ENCODE data around the gene SPOCK3.

The SPOCK3 gene

DNA sequence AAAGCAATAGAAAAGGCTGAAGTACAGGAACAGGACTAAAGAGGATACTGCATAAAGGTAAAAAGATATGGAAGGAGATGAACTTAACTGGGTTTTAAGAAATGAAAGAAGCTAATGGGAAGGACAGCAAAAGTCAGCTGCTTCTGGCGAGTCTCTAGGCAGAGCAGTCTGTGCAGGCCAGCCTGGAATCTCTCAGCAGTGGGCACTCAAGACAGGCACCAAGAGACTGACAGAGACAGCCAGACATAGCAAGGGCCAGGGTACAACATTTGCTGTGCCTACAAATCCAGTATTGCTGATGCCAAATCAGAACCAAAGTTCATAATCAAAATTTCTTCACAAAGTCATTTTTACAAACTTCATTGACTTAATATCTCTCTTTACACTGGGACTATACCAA is 62.4 kb downstream of the SPOCK3 start:
- DNase-seq = no peak

DNA sequence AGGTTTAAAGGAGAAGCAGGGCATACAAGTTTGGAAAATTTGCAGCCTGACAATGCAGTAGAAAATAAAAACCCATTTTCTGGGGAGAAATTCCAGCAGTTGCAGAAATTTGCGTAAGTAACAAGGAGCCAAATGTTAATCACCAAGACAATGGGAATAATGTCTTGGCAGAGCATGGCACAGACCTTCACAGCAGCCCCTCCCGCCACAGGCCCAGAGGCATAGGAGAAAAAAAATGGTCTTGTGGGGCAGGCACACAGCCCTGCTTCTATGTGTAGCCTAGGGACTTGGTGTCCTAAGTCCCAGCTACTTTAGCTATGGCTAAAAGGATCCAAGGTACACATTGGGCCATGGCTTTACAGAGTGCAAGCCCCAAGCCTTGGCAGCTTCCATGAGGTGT is 65.7 kb downstream of the SPOCK3 start:
- no peak for DNase-seq

DNA sequence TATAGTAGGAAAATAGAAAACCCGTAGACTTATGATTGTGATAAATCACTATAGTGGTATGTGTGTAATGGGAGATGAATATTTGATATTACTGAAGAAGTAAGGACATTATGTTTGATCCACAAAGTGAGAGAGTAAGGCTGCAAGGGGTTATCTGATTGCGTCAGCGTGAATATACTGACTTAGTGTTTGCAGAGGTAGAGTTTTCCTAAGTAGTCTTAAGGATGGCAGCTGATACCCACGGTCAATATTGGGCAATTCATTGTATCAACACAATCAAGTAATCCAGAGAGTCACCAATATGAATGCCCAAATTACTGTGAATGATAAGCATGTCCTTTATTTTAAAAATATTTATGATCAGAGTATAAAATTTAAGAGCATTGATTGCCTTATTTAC is 83.7 kb downstream of the SPOCK3 start:
- no peak for DNase-seq

DNA sequence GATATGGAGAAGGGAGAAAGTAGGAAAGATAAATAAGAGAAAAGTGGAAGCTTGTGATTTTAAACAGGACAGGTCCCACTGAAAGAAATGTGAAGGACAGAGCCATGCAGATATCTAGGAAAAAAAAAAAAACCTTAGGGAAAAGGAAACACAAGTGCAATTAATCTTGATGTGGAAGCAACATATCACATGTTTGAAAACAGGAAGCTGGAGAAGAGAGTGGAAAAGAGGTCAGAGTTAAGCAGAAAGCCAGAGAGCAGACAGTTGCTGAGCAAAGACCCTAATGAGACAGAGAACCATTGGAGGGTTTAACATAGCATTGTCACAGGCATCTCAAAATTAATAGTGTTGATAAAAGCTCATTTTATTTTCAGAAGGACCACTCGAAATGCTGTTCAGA is 89.7 kb downstream of the SPOCK3 start:
- DNase-seq = no peak

DNA sequence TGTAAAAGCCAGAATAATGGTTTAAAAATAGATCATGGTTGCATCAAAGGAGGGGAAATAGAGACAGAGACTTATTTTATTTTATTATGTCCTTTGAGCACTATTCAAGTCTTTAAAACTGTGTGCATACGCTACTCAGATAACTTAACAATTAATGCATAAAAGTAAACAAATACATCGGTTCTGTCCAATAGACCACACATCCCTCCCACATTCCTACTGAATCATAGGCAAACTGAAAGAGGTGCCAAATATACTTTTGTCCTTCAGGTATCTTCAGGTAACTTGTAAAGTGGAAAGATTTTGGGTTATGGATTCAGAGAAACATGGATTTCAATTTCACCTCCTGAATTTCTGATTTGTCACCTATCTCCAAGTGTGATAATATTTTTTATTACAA is 91.3 kb downstream of the SPOCK3 start:
- no peak for DNase-seq

DNA sequence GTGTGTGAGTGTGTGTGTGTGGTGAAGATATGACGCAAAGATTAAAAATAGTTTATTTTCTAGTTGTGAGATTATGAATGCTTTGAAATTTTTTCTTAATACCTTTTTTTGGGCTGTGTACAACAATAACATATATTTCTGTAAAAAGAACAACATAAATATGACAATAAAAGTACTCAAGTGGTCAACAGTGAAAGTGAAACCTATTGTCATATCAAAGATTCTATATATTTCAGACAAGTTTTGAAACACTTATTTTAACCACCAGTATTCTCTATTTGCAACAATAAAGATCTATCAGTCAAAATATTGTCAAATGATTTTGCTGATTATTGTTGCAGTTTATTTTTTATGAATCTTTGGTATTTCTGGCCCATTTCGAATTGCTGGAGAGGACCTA is 98.0 kb downstream of the SPOCK3 start:
- no peak for DNase-seq

DNA sequence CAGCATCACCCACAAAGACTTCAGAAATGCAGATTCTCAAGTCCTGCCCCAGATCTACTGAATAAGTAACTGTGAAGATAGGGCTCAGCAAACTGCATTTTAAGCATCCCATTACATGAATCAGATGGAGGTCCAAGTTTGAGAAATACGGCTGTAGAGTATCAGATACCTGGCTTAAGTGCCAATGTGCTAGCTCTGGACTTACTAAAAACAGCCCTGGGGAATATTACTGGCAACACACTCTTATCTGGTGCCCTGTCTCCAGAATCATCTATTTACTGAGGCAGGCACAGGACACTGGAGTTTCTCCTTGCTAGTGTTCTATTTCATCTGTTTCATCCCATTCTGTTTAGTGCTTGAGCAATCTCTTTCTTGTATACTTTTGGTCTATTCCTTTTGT is 105.1 kb downstream of the SPOCK3 start:
- no peak for DNase-seq

DNA sequence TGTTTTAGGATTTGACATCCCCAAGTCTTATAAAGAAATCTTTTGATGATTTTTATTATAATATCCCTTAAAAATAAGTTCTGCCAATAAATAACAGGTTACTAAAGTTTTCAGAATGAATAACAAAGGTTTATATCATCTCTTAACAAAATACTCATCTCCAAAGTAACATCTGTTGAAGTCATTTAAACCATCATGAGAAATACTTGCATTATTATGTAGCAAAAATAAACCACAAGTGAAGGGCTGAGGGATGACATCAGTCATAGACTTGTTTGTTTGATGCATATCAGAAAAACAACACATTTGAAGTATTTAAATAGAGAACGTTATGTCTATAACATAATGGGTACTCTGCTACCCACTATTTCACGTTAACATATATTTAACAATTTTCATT is 114.9 kb downstream of the SPOCK3 start:
- DNase-seq = no peak

DNA sequence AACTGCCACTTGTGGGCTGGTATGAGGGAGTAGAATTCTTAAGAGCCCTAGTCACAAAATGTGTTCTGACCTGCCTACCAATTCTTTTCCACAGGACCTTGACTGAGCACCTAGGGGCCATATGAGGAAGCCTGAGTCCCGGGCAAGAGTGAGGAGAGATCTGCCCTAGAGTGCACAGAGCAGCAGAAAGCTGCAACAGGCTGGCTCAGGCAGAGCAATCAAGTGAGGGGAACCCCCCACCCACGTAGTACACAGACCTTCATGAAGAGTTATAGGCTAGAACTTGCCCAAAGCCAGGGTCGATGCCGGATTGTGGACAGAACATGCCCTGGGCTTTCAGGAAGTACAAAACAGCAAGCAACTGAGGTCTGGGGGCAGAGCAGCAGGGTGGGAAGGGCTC is 117.0 kb downstream of the SPOCK3 start:
- no peak for DNase-seq

DNA sequence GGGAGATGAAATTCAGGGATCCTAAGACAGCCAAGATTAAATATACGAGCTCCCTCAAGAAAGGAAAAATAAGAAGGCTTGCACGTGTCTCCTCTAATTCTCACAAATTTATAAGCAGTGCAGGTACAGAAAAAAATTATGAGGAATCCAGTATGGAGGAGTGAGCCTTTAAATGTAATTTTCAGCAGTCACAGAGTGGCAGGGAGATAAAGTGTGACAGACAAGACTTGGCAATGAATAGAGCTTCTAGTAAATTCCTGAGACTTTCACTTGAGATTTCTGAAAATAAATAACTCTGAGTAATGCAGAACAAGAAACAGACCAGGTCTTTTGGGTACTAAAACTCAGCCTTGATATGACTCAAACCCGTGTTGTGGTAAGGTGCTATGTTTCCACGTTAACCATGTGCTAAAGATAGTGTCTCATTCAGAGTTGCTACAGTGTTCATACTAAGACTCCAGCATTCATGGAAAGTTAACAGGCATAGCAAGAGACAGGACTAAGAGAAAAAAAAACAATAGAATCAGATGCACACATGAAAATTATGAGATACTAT is 119.8 kb downstream of the SPOCK3 start:
- DNase-seq = no peak

DNA sequence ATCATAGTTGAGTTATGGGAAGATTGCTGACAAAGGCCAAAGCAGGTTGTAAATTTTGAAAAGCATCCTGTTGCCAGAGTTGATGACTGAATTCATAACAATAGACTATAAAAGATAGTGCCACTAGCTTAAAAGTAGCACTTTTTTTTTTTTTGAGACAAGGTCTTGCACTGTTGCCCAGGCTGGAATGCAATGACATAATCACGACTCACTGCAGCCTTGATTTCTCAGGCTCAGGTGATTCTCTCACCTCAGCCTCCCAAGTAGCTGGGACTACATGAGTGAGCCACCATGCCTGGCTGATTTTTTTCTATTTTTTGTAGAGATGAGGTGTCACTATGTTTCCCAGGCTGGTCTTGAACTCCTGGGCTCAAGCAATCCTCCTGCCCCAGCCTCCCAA is 122.7 kb downstream of the SPOCK3 start:
- no peak for DNase-seq

DNA sequence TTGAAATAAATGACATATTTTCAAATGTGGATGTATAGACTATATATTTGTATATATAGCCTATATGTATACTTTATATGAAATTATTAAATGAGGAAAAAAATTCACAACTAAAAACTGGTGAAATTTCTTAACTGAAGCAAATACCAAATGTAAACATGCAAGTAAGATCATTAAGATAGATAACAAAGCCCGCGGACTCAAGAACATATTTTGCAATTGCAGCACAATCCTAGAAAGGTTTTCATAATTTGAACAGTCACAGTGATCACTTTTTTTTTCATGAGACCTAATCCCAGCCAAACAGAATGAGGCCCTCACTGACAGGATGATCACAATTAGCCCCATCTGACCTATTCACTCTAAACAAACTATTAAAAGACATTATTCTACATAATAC is 123.2 kb downstream of the SPOCK3 start:
- DNase-seq = peak; percentile 1

DNA sequence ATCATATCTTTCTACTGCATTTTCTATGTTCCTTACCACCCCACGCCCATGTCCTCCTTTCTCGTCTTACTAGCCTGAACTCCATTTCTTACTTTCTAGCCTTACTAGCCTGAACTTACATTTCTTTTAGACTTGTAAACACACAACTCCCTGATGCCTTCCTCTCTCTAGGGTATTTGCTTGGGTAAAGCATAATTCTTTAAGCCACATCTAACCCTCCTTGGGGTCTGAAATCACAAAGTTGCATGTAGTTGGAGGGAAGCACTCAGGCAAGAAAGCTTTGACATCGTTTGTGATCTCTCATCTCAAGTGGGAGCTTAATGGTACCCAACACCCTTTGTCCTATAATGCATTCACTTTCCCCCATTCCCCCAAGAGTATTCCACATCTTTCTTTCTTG is 124.4 kb downstream of the SPOCK3 start:
- DNase-seq = peak; percentile 4

DNA sequence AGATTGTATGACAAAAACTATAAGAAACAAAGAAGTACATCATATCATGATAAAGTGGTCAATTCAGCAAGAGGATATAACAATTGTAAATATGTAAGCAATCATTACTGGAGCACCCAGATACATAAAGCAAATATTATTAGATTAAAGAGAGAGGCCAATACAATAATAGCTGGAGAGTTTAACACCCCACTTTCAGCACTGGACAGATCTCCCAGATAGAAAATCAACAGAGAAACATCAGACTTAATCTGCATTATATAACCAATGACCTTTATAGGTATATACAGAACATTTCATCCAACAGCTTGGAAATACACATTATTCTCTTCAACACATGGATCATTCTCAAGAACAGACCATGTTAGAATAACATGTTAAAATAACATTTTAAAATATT is 128.4 kb downstream of the SPOCK3 start:
- DNase-seq = no peak

DNA sequence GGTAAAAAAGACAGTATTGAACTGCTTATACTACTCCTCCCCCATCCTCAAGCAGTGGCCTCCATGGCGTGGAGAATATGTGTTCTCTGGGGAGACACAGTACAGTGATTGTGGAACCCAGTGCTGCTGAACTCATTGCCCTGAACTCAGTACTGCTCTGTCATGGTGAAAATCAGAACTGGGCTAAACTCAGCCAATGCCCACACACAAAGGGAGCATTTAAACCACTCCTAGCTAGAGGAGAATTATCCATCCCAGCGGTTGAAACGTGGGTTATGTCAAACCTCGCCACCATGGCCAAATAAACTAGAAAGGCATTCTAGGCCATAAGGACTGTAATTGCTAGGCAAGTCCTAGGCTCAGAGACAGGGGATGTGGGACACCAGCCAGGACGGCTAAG is 131.8 kb downstream of the SPOCK3 start:
- no peak for DNase-seq

DNA sequence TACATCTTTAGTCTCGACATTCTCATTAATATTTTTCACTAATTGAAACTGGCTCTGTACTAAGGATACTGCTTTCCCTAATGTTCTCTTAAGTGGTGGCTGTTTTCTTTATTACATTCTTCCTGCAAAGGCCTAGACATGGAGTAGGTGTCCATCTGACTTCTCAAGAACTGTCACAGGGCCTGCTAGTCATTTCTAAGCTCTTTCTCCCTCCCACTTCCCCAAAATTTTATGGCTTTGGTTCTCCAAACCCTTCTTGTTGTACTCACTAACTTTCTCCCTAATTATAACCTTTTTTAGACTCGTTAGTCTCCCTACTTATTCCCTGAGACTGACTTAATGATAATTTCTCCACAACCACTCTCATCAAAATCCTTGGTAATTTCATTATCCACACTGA is 133.3 kb downstream of the SPOCK3 start:
- no peak for DNase-seq

DNA sequence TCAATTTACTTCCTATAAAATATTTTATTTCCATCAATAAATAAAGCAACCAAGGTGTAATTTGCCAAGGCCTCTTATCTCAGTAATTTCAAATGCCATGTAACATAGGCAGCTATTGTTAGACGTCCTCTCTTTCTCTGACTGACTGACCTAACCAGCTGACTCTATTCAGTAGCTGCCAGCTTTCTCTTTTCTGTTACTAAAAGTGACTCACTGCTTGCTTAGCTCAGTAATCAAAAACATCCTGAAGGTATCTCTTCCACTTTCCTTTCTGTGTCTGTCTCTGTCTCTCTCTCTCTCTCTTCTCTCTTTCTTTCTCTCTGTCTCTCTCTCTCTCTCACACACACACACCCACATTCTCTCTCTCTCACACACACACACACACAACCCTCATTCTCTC is 134.2 kb downstream of the SPOCK3 start:
- no peak for DNase-seq

DNA sequence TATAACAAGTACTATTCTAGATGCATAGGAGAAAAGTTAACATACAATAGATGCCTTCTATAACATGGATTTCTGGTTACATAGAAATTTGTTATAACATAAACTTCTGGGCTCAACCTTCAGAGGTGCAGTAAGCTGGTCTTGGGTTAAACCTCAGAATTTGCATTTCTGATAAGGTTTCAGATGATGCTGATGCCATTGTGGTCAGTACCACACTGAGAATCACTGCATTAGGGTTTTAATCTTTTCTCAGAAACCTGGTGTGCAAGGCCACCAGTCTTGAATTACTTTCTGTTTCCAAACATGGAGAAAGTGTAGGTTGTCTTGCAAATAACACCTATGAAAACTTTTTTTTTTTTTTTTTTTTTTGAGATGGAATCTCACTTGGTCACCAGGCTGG is 146.2 kb downstream of the SPOCK3 start:
- peak; percentile 4 for DNase-seq

DNA sequence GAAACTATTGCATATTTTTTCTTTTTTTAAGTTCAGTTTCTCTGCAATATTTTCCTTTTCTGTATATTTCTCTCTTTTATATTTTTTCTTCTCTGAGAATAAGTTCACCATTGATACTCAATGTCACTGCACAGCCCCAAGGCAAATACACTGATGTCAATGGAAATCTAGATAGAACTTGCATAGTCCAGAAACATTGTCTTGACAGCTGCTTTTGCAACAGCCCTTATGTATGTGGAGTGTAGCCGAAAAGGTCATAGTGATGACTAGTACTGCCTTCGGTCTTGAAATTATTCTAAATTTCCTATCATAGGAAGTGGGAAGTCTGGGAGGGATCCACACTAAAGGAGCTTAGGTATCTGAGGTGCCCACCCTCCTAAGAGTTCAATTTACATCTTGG is 150.0 kb downstream of the SPOCK3 start:
- DNase-seq = no peak

DNA sequence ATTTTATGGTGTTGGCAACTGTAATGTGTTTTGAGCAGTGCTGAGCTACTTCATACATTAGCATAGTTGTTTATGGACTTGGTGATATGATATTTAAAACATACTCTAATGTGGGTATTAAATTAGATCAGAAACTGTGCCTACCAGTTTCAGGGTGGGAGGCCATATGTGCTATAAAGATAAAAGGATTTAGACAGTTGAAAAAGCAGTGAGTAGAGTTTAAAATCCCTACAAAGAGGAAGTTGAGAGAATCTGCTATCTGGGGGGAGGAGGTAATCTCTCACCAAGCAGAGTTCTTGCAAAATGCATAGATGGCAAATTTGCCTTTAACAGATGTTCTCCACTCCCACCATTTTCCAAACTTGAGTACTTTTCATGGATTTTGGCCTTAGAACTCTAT is 154.5 kb downstream of the SPOCK3 start:
- DNase-seq = peak; percentile 91

DNA sequence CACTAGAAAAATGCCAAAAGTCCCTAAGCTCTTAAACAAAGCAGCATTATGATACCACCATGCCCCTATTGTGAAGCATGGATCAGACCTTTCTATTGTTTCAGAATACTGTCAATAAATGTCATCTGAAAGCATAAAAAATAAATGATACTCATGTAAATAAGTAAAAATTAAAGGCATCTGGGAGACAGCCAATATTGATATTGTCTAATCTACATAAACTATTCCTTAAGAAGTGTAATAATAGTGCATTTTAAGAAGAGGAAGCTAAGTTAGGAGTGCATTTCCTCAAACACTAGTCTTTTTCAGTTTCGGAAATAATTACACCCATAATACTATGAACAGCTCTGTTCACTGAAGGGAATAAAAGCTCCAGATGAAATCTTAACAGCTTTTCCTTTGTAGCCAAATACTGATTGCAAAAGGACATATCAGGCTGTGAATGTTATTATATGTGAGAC is 181.6 kb downstream of the SPOCK3 start:
- no peak for DNase-seq

DNA sequence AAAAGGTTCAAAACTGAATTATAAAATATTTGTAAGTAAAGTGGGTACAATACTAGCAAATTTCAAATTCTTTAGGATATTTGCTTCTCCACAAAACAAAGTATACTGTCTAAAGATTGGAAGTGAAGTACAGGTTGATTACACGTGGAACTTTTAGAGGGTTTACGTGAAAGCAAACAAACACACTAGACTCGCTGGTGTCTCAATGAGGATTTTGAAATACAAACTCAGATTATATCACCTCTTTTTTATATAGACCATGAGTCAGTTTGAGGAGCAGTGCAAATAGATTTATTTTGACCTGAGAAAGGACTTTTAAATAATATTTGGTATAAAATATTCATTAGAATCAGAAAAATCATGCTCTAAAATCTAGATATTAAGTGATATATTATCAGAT is 185.0 kb downstream of the SPOCK3 start:
- no peak for DNase-seq

DNA sequence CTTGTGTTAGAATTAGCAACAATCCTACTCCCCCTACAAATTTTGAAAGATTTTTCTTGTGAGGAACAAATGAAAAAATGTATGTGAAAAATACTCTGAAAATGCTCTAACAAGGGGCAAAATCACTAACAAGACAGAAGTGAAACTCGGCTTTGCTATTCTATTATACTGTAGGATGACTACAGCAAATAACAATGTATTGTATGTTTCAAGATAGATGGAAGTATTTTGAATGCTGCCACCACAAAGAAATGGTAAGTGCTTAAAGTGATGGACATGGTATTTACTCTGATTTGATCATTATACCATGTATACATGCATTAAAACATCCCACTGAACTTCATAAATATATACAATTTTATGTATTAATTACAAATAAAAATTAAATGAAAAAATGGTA is 192.8 kb downstream of the SPOCK3 start:
- DNase-seq = no peak

DNA sequence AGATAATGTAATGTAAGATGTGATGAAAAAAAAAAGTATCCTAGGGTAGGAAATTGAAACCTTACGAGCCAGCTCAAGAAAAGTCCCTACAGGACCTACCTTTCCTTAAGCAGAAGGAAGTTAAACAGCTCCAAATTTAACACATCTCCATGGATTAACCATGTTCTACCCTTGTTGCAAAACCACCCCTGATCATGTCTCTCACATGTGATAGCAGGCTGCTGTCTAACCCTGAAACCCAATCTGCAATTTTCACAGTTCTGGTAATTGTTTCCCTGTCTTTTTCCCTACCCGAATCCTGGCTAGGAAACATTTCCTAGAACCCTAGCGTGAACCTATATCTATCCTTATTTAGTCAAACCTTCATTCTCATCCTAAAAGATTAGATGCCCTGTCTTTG is 198.9 kb downstream of the SPOCK3 start:
- no peak for DNase-seq

DNA sequence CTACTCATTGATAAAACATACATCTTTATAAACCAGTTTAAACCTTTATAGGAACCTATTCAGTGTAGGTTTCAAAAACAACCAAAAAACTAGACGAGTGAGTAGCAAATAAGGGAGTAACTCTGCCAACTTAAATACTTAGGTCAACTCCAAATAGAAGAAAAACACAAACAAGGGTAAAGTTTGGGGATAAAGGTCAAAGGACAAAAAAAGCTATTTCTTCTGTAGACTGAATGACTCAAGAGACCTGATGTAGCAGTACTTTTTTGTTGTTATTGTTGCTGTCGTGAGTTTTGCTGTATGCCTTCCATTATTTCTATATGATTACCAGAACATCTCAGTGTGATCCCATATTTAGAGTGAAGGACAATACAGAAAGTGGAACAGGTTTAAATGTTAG is 199.3 kb downstream of the SPOCK3 start:
- DNase-seq = no peak

DNA sequence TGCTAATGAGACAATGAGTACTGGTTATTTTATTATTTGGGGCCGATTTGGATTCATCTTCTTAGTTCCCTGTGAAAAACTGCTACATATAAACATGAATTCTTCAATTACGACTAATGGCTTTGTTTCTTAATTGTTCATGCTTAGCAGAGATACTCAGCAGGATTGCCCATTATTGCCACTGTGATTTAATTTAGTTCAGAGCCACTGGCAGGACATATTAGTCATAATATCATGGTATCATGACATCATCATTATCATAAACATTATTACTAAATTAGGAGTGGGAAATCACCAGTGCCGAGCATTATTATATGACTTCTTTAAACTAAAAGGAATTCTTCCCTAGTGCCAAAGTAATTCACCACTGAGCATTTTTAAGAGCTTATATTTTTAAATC is 201.4 kb downstream of the SPOCK3 start:
- no peak for DNase-seq
